Neural progenitor cell (in vitro differentiated cells): Measurements from ENCODE around the gene CEBPA. TPM values are rescaled to one million over a fixed set of nuclear protein-coding genes. Genes with fewer than 3 reads are reported as not detected.

ENCODE experiments used
- DNase-seq: peaks from one replicate; pipeline ENCODE4 v3.0.0-alpha.2; 2016; ENCODE audit warnings: low spot score
- H2AFZ ChIP-seq: fragments of 200-600 bp; sonication (generic); replicated peaks from 2 replicates; pipeline ENCODE4 v1.6.1; 2016; ENCODE audit warnings: antibody characterized with exemption
- H3F3A ChIP-seq: fragments of 200-600 bp; sonication (generic); 2 replicates; pipeline ENCODE4 v1.6.1; 2016; ENCODE audit warnings: antibody characterized with exemption, low read depth
- H3K27ac ChIP-seq: fragments of 200-600 bp; sonication (generic); 2 replicates; pipeline ENCODE4 v1.5.1; 2016; ENCODE audit warnings: mild to moderate bottlenecking
- H3K27me3 ChIP-seq: fragments of 200-600 bp; sonication (generic); 2 replicates; pipeline ENCODE4 v1.6.1; 2016; ENCODE audit warnings: mild to moderate bottlenecking, moderate library complexity
- H3K36me3 ChIP-seq: fragments of 200-600 bp; sonication (generic); 2 replicates; pipeline ENCODE4 v1.5.1; 2016
- H3K4me1 ChIP-seq: fragments of 200-600 bp; sonication (generic); 2 replicates; pipeline ENCODE4 v1.6.1; 2016; ENCODE audit warnings: mixed run types
- H3K4me2 ChIP-seq: fragments of 200-600 bp; sonication (generic); 2 replicates; pipeline ENCODE4 v1.6.1; 2016
- H3K4me3 ChIP-seq: fragments of 200-600 bp; sonication (generic); 2 replicates; pipeline ENCODE4 v1.5.1; 2016
- H3K79me2 ChIP-seq: fragments of 200-600 bp; sonication (generic); 2 replicates; pipeline ENCODE4 v1.6.1; 2016; ENCODE audit warnings: low read depth
- H3K9ac ChIP-seq: fragments of 200-600 bp; sonication (generic); 2 replicates; pipeline ENCODE4 v1.6.1; 2016
- H3K9me3 ChIP-seq: fragments of 200-600 bp; sonication (generic); 2 replicates; pipeline ENCODE4 v1.5.1; 2016; ENCODE audit warnings: low read depth
- H4K20me1 ChIP-seq: fragments of 200-600 bp; sonication (generic); 2 replicates; pipeline ENCODE4 v1.6.1; 2016; ENCODE audit warnings: low read depth
- H3K27ac Mint-ChIP-seq: 3 replicates; pipeline ENCODE4 v1.8.0; 2021; ENCODE audit warnings: mixed read lengths
- H3K27me3 Mint-ChIP-seq: 2 replicates; pipeline ENCODE4 v1.8.0; 2022; ENCODE audit warnings: low read depth, mild to moderate bottlenecking, inconsistent platforms, moderate library complexity, mixed read lengths; ENCODE audit not compliant: insufficient read depth
- H3K36me3 Mint-ChIP-seq: 3 replicates; pipeline ENCODE4 v1.8.0; 2021; ENCODE audit warnings: mixed read lengths
- H3K4me1 Mint-ChIP-seq: 3 replicates; pipeline ENCODE4 v1.8.0; 2021; ENCODE audit warnings: mixed read lengths
- H3K4me3 Mint-ChIP-seq: 3 replicates; pipeline ENCODE4 v1.8.0; 2021; ENCODE audit warnings: mild to moderate bottlenecking, moderate library complexity, mixed read lengths
- H3K9me3 Mint-ChIP-seq: 3 replicates; pipeline ENCODE4 v1.8.0; 2020; ENCODE audit warnings: mixed read lengths
- CTCF ChIP-seq: fragments of 200-600 bp; sonication (generic); IDR thresholded peaks from 2 replicates; pipeline ENCODE4 v1.5.1; 2017; ENCODE audit warnings: antibody characterized with exemption, mild to moderate bottlenecking
- EZH2 ChIP-seq: fragments of 200-600 bp; sonication (generic); IDR thresholded peaks from 2 replicates; pipeline ENCODE4 v1.6.1; 2017; ENCODE audit warnings: antibody characterized with exemption, mild to moderate bottlenecking, moderate library complexity
- EZH2phosphoT487 ChIP-seq: fragments of 200-600 bp; sonication (generic); IDR thresholded peaks from 2 replicates; pipeline ENCODE4 v1.6.1; 2017; ENCODE audit warnings: antibody characterized with exemption
- total RNA-seq: library from RNA; depleted of rRNA; stranded (reverse); fragments of >200 nt; gene quantifications from 2 replicates; pipeline ENCODE4 v1.2.3, GENCODE V29; 2015; ENCODE audit warnings: low replicate concordance

Gene CEBPA
- total RNA-seq, 1 donor from 2014 or later: 0.71 TPM

GRCh38 chr19:33252971-33253370 is 49.4 kb downstream of the CEBPA start:
- Histone ChIP-seq H3K27ac (no peak overlapping the region), H3K4me2 (no peak overlapping the region), H3K27me3 (no peaks in the 10 kb centered on the region), H3K9ac (no peak overlapping the region), H3K79me2 (no peaks in the 10 kb centered on the region), H3K36me3 (no peaks in the 10 kb centered on the region), H3K9me3 (no peaks in the 10 kb centered on the region), H3K4me1 (no peaks in the 10 kb centered on the region), H2AFZ (no peak overlapping the region), H3F3A (peaks cover 3% of the 10 kb centered on the region), H3K4me3 (no peak overlapping the region), H4K20me1 (no peaks in the 10 kb centered on the region)
- Mint-ChIP-seq H3K4me1 (no peaks in the 10 kb centered on the region), H3K27ac (no peak overlapping the region), H3K4me3 (no peak overlapping the region), H3K9me3 (peaks cover 2% of the 10 kb centered on the region), H3K27me3 (peaks cover 2% of the 10 kb centered on the region), H3K36me3 (no peaks in the 10 kb centered on the region)
- DNase-seq: no peak
- TF ChIP-seq CTCF (no peak), EZH2phosphoT487 (no peak), EZH2 (no peak)

- Histone ChIP-seq H3K27me3 (no peaks in the 10 kb centered on the region), H4K20me1 (no peaks in the 10 kb centered on the region), H3K9me3 (no peaks in the 10 kb centered on the region), H2AFZ (no peak overlapping the region), H3K79me2 (no peaks in the 10 kb centered on the region), H3F3A (peaks cover 3% of the 10 kb centered on the region), H3K4me2 (no peak overlapping the region), H3K4me1 (no peaks in the 10 kb centered on the region), H3K4me3 (no peak overlapping the region), H3K36me3 (no peaks in the 10 kb centered on the region), H3K27ac (no peak overlapping the region), H3K9ac (no peak overlapping the region)
- DNase-seq: no peak
- Mint-ChIP-seq H3K9me3 (no peaks in the 10 kb centered on the region), H3K27ac (no peak overlapping the region), H3K36me3 (no peaks in the 10 kb centered on the region), H3K4me1 (no peaks in the 10 kb centered on the region), H3K27me3 (peaks cover 2% of the 10 kb centered on the region), H3K4me3 (no peak overlapping the region)
- TF ChIP-seq CTCF (no peak), EZH2phosphoT487 (no peak), EZH2 (no peak)
These were observed 49.8 kb downstream of the CEBPA start for GRCh38 chr19:33252418-33252962.

- no peaks in the 10 kb centered on the region for H3K9me3 Mint-ChIP-seq
- no peak for DNase-seq
- TF ChIP-seq EZH2 (no peak), EZH2phosphoT487 (no peak), CTCF (no peak)
- no peaks in the 10 kb centered on the region for H3K79me2 ChIP-seq
- H3K27me3 ChIP-seq: no peaks in the 10 kb centered on the region
- no peaks in the 10 kb centered on the region for H3K4me1 Mint-ChIP-seq
- no peaks in the 10 kb centered on the region for H3K36me3 ChIP-seq
- H3K9me3 ChIP-seq: no peaks in the 10 kb centered on the region
- no peak overlapping the region for H3K27ac ChIP-seq
- H2AFZ ChIP-seq: no peak overlapping the region
- no peak overlapping the region for H3K4me3 Mint-ChIP-seq
- no peak overlapping the region for H3K27ac Mint-ChIP-seq
- peaks cover 3% of the 10 kb centered on the region for H3F3A ChIP-seq
- no peak overlapping the region for H3K9ac ChIP-seq
- H3K36me3 Mint-ChIP-seq: no peaks in the 10 kb centered on the region
- no peaks in the 10 kb centered on the region for H3K4me1 ChIP-seq
- no peaks in the 10 kb centered on the region for H4K20me1 ChIP-seq
- H3K27me3 Mint-ChIP-seq: peaks cover 4% of the 10 kb centered on the region
- H3K4me2 ChIP-seq: no peak overlapping the region
- H3K4me3 ChIP-seq: no peak overlapping the region
These were observed 50.7 kb downstream of the CEBPA start for GRCh38 chr19:33251526-33252090.
